ENCODE measurements around the gene C1orf210.

The C1orf210 gene

GRCh38 chr1:43314233-43314632 lies 28.9 kb upstream of the C1orf210 start:
- Mint-ChIP-seq H3K27ac (no peak overlapping the region), H3K9me3 (no peaks in the 10 kb centered on the region), H3K4me1 (no peaks in the 10 kb centered on the region), H3K36me3 (ENCODE audit: low read depth) (no peaks in the 10 kb centered on the region), H3K4me3 (no peak overlapping the region), H3K27me3 (ENCODE audit: low read depth) (peaks cover 10% of the 10 kb centered on the region)
- no peak for TF ChIP-seq CTCF (IDR thresholded peaks at IDR 0.05; ENCODE audit: unreplicated experiment in 3 of 3)

GRCh38 chr1:43313771-43314170 lies 28.4 kb upstream of the C1orf210 start:
- Mint-ChIP-seq H3K9me3 (no peaks in the 10 kb centered on the region), H3K36me3 (ENCODE audit: low read depth) (no peaks in the 10 kb centered on the region), H3K4me1 (no peaks in the 10 kb centered on the region), H3K4me3 (no peak overlapping the region), H3K27me3 (ENCODE audit: low read depth) (peaks cover 10% of the 10 kb centered on the region), H3K27ac (no peak overlapping the region)
- TF ChIP-seq CTCF (IDR thresholded peaks at IDR 0.05; ENCODE audit: unreplicated experiment in 3 of 3), result no peak

GRCh38 chr1:43312663-43313515 lies 27.5 kb upstream of the C1orf210 start:
- no peak overlapping the region for H3K4me3 Mint-ChIP-seq
- no peaks in the 10 kb centered on the region for H3K4me1 Mint-ChIP-seq
- H3K36me3 Mint-ChIP-seq (ENCODE audit: low read depth), result no peaks in the 10 kb centered on the region
- no peak for TF ChIP-seq CTCF (IDR thresholded peaks at IDR 0.05; ENCODE audit: unreplicated experiment in 3 of 3)
- no peaks in the 10 kb centered on the region for H3K9me3 Mint-ChIP-seq
- H3K27me3 Mint-ChIP-seq (ENCODE audit: low read depth), result peaks cover 6% of the 10 kb centered on the region
- no peak overlapping the region for H3K27ac Mint-ChIP-seq

GRCh38 chr1:43312212-43312623 lies 26.8 kb upstream of the C1orf210 start:
- Mint-ChIP-seq H3K36me3 (ENCODE audit: low read depth) (no peaks in the 10 kb centered on the region), H3K9me3 (no peaks in the 10 kb centered on the region), H3K4me3 (no peak overlapping the region), H3K4me1 (no peaks in the 10 kb centered on the region), H3K27me3 (ENCODE audit: low read depth) (peaks cover 6% of the 10 kb centered on the region), H3K27ac (no peak overlapping the region)
- TF ChIP-seq CTCF (IDR thresholded peaks at IDR 0.05; ENCODE audit: unreplicated experiment in 3 of 3), result no peak

- Mint-ChIP-seq H3K27ac (no peak overlapping the region), H3K9me3 (no peaks in the 10 kb centered on the region), H3K4me3 (no peak overlapping the region), H3K4me1 (no peaks in the 10 kb centered on the region), H3K36me3 (ENCODE audit: low read depth) (no peaks in the 10 kb centered on the region), H3K27me3 (ENCODE audit: low read depth) (peaks cover 6% of the 10 kb centered on the region)
- TF ChIP-seq CTCF (IDR thresholded peaks at IDR 0.05; ENCODE audit: unreplicated experiment in 3 of 3), result no peak
These were observed 26.1 kb upstream of the C1orf210 start for GRCh38 chr1:43311521-43311920.

Measured in nephron (organoid).